ENCODE results near the gene PNMA6E.

GRCh38 chrX:153433161-153433680 lies 32.1 kb upstream of the PNMA6E start:
- TF ChIP-seq CTCF (IDR thresholded peaks at IDR 0.05): no peak
- TF ChIP-seq POLR2A (IDR thresholded peaks at IDR 0.05): no peak
